Raji (cell line): ENCODE results near the gene FXYD3.

Experiments
- POLR2A ChIP-seq: IDR thresholded peaks from 2 replicates; pipeline ENCODE4 v1.6.1; 2011; ENCODE audit warnings: low read depth, low read length, control low read depth; ENCODE audit not compliant: insufficient read depth

FXYD3 gene

DNA sequence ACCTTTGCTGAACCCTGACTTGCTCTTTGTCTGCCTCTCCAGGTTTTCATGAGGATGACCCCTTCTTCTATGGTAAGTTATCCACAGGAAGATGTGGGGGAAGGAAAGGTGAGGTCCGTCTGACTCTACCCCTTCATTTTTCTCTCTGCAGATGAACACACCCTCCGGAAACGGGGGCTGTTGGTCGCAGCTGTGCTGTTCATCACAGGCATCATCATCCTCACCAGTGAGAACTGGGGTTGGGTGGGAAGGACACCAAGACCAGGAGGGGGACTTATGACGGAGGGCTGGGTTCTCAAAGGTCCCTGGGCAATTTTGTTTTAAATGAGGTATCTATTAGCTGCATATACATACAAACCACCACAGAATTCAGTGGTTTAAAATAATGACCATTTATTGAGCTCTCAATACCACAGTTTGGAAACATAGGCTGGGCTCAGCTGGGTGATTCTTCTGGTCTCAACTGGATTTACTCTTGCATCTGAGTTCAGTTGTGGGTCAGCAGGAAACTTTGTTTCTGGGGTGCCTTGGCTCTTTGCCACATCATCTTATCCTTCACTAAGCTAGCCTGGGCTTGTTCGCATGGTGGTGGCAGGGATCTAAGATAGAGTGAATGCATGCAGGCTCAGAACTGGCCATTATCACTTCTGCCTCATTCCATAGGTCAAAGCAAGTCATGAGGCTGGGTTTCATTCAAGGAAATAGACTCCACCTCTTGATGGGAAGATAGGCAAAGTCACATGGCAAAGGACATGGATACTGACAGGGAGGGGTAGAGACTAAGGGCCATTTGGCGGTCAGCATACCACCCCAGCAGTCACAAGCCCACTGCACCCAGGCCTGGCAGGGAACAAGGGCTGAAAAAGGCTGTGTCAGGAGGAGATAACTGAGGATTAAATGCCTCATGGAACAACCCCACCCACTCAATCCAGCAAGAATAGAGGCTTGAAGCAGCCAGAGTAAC lies 50.8 kb downstream of the FXYD3 start:
- TF ChIP-seq POLR2A, result no peak

DNA sequence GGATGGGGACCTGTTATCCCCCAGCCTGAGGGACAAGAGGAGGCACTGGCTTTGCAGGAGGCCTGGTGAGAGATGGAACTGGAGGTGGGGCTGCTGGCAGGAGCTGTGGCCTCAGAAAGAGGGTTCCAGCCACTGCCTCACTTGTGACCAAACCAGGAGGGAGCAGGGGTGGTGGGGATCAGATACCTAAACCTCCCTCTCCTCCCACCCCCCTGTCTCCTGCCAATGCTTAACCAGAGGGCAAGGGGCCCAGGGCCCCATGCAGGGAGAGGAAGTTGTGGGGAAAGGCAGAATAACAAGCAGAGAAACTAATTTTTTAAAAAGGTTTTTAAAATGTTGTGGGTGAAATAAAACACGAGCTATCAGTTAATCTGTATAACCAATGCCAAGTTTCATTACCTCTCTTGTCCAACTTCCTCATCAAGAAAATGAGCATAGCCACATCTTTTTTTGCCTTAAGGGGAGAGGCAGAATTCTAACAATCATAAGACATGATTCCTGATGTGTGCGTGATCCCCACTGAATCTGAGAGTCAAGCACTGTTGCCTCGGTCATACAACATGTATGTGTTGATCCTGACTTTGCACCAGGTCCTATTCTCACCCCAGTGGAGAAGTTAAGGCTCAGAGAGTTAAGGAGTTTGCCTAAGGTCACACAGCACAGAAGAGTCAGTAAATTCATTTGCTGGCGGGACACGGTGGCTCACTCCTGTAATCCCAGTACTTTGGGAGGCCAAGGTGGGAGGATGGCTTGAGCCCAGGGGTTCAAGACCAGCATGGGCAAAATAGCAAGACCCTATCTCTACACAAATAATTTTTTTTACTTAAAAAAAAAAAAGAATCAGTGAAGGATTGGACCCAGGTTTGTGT lies 51.9 kb downstream of the FXYD3 start:
- TF ChIP-seq POLR2A, result no peak

DNA sequence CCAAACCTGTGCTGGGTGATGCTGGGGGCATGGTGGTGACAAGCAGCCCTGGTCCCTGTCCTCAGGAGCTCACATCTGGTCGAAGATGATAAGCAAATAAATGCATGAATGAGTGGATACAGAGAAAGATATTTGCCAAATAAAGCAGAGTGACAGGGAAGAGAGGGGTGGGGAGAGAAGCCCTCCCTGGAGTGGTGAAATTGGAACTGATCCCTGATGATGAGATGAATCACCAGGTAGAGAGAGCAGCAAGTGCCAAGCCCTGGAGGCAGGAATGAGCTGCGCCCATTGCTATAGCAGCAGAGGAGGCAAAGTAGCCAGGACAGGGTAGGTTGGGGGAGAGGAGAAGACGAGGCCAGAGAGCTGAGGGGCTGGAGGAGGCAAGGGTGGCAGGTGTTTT lies 52.6 kb downstream of the FXYD3 start:
- TF ChIP-seq POLR2A, result no peak

DNA sequence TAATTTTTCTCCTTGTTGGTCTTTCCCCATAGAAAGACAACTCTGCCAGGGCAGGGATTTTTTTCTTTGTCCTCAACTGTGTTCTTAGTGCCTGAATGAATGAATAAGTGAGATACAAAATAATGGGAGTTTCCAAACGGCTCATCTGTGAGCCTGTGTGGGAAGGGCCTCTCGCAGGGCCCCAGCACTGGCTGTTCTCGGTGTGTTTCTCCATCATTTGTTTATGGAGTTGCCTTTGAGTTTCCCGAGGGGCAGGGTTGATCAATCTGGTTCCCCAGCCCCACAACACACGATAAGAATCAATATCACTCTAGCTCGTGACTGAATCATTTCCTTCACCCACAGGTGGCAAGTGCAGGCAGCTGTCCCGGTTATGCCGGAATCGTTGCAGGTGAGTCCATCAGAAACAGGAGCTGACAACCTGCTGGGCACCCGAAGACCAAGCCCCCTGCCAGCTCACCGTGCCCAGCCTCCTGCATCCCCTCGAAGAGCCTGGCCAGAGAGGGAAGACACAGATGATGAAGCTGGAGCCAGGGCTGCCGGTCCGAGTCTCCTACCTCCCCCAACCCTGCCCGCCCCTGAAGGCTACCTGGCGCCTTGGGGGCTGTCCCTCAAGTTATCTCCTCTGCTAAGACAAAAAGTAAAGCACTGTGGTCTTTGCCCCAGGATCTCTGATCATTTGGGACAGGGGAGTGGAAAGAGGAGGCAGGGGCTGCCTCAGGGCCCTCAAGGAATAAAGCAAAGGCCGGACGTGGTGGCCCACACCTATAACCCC lies 53.8 kb downstream of the FXYD3 start:
- no peak for TF ChIP-seq POLR2A

DNA sequence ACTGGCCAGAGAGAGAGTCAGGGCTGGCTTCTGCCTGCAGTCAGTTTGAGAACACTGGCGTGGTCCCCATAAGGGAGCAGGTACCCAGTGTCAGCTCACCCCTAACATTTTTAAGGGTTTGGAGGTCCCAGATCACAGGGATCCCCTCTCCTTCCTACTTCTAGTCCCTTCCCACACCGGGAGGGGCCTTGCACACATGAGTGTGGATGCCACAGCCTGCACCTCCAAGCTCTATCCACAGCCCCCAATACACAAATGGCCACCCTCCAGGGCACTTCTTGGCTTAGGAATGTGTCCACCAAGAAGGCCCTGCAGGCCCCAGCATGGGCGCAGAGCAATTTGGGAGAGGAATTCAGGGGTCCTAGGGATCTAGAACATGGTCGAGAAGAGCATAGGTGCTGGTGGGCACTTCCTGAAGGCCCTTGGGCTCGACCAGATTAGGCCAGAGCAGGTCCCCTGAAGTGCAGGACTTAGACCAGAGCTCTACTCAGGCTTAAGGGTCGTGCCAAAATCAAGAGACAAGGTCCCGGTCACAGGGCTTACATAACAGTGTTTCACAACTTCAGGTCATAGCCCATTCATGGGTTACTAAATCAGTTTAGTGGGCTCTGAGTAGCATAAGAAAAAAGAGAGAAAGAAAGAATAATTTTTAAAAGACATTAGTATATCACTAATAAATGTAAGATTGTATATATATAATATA lies 54.9 kb downstream of the FXYD3 start:
- TF ChIP-seq POLR2A, result no peak

DNA sequence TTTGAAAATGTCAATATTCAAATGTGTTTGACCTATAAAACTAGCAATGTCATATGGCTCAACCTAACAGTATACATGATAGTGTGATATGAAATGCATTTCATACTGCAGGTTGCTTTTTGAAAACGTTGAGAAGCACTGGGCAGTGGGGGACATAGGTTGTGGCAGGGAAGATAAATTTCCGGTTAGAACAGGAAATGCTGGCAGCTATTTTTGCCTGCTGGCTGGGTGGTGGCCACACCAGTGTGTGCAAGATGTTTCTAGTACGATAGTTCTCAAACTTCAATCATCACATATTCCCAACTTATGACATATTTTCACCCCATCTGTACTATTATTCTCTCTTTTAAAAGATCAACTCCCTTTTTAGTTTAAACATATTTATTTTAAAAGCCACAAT lies 56.1 kb downstream of the FXYD3 start:
- TF ChIP-seq POLR2A, result no peak
